Astrocyte of the hippocampus (primary cell): ENCODE measurements around the gene ARSA.
"Not testable (repeated sequence)": the region's sequence is repeated elsewhere in the genome, so short reads cannot be mapped to it uniquely, and the experiment has no call there.

Source experiments
- DNase-seq: peaks from one replicate; pipeline ENCODE4 v3.0.0; 2011; ENCODE audit warnings: low read depth, low spot score

Gene ARSA

DNA sequence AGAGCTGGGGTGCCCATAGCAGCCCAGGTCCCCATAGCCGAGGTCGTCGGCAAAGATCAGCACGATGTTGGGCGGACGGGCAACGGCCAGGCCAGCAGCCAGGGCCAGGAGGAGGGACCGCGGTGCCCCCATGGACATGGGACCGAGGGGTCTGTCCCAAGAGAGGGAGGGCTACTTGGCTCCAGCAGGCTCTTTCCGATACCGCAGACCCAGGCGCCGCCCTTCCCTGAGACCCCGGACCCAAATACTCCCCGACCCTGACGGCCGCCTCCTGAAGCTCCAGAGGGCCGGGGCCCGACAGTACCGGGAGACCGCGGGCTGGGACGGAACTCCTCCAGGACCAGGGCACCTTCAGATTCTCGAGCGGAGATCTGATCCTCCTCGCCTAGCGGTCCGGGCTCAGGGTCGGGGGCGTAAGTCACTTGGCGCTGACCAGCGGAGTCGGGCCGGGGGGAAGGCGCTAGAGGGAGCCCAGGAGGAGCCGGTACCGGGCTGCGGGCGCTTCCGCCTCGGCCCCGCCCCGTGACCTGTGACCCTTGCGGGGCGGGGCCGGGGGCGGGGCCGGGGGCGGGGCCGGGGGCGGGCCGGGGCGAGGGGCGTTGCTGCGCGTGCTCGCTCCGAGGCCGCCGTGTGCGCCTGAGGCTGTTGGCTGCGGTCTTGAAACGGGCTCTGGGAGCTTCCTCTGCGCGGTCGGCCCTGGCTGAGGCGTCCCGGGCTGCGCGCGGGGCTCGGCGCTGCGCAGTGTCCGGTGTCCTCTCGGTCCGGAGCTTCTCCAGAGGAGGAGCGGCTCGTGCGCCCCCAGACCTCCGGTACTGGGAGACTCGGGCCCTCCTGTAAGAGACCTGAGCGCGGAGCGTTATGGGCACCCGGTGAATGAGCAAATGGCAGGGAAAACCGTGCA, at the start of gene ARSA:
Gene ARSA (minus strand): TSS at position 511 of the 901 bp plus-strand sequence. CDS start 373 bp downstream, at position 138.
- peak; percentile 91 for DNase-seq

DNA sequence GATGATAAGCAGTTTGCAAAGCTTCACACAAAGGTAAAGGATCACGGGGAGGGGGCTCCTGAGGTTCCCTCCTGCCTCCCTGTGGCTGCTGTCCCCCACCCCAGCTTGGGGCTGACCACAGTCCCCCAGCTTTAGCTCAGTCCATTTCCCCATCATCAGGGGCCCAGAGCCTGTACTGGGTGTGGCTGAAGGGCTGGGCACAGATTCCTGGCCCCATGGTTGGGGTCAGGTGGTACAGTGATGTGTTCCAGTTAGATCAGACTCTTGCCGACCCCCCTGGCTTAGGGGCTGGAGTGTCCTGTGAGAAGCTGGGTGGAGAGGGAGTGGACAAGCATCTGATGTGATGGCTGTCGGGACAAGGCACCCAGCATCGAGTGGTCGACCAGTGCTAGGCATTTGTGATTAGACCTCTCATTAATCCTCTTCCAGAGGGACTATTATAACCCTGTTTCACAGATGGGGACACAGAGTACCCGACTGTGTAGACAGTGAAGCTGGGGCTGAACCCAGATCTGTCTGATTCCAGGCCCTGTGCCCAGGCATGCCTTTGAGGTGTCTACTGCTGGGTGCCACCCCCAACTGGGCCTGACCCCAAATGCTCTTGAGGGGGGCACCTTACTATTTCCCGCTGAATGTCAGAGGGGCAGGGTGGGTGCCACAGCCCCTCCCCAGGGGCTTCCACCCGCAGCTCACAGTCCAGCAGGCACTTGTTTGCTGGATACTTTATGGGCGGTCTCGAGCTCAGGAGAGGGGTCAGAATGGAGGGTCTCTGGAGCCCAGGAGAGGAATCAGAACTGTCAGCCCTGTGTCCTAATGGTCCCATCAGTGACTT, 48.9 kb upstream of the ARSA start:
- DNase-seq: no peak

- no peak for DNase-seq
Observed at GRCh38 chr22:50676180-50676636, 48.3 kb upstream of the ARSA start.

- no peak for DNase-seq
Observed at GRCh38 chr22:50675553-50676179, 47.7 kb upstream of the ARSA start.

- peak; percentile 66 for DNase-seq
Observed at GRCh38 chr22:50674606-50675552, 46.9 kb upstream of the ARSA start.

DNA sequence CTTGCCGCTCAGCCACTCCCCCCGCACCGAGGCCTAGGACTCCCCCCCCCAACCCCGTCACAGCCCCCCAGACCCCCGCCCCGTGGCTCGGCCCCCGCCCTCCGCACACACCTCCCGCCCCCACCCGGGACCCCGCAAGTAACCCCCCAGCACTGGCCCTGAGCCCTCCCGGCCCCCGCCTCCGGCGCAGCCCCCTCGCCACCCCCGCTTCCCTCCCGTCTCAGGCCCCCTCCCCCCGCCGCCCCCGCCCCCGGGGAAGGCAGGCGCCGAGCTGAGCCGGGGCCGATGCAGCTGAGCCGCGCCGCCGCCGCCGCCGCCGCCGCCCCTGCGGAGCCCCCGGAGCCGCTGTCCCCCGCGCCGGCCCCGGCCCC, 46.2 kb upstream of the ARSA start:
- DNase-seq: no peak

DNA sequence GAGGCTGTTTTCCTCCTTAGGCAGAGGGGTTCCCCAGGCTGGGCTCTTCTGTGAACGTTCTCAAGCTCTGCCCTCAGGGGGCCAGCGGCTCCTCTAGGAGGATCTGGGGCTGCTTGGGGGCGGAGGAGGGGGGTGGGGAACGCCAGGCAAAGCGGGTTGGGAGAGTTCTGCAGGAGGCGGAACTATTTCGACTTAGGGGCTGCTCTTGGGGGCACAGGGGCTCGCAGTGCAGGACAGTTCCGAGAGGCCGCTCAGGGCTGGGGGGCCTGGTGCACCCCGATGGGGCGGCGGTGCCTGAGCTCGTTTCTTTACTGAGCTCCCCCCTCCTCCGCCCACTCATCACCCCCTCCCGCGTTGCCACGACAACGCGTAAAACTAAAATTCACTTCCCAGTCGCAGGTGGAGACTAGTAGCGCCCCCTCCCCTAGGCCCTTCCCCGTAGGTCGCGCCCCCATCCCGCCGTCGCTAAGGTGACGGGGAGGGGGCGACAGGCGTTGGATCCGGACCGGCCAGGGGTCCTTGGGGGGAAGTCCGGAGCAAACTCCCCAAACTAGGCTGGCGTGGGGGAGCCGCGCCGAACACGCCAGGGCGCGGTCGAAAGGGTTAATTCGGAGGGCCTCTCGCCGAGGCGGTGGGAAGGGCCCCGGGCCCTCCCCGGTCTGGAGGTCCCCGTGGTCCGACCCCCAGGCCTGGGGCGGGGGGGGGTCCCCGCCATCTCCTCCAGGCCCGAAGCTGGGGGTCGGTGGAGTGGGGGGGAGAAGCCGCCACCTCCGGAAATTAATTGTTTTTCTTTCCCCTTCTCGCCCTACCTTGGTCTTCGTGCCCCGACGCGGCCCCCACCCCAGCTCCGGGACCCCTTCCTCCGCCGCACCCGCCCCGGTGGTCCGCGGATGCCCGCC, 45.5 kb upstream of the ARSA start:
- no peak for DNase-seq

GRCh38 chr22:50672471-50673230, 44.7 kb upstream of the ARSA start, which contains the start of gene SHANK3:
Gene SHANK3 (plus strand): TSS chr22:50672823.
- DNase-seq: no peak

DNA sequence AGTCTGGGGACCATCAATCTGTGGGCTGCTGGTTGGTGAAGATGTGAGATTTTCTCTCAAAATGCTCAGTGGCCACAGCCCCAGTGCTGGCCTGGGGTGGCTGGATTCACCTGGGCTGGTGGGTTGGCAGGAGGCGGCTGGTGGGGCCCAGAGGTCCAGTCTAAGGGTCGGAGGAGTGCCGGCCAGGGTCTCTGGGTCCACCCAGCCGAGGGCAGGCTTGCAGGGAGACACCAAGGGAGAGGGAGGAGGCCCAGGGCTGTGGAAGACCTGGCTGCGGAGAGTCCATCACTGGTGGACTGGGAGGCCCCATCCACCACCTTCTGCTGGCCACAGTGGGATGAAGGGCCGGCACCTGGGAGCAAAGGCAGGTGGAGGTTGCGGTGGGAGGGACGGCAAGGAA, 44.1 kb upstream of the ARSA start:
- no peak for DNase-seq

GRCh38 chr22:50671641-50672040, 43.7 kb upstream of the ARSA start:
- no peak for DNase-seq

- no peak for DNase-seq
Observed at GRCh38 chr22:50670914-50671538, 43.1 kb upstream of the ARSA start.

DNA sequence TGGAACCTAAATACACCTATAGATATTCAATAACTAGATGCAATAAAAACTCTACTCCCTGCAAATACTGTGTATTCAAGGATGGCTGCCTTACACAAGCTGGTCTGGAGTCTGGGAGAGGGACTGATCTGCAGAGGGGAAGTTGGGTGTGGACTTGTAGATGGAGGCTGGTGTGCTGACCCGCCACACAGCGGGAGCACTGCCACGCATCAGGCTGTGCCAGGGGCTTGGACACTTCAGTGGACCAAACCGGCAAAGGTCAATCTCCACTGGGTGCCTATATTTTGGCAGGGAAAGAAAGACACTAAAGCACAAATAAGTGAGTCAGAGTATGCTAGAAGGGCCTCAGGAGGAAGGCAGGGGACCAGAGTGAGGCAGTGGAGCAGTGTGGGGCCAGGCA, 42.6 kb upstream of the ARSA start:
- DNase-seq: no peak

DNA sequence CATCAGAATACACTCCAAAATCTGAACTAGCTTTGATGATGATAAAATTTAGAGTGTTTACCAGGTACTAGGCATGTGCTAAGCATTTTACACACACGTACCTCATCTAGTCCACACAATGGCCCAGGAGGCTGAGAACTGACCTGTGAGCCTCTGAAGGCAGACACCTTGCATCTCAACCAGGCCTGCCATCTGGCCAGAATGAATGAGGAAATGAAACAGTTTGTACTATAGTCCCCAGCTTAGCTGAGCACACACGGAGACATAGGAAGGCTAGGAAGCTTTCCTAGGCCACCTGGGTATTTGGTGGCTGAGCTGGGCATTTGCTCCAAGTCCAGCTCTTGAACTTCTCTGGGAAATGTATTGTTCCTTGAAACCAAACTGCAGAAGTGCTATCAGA, 37.8 kb upstream of the ARSA start:
- no peak for DNase-seq

GRCh38 chr22:50665212-50665611, 37.3 kb upstream of the ARSA start:
- no peak for DNase-seq

DNA sequence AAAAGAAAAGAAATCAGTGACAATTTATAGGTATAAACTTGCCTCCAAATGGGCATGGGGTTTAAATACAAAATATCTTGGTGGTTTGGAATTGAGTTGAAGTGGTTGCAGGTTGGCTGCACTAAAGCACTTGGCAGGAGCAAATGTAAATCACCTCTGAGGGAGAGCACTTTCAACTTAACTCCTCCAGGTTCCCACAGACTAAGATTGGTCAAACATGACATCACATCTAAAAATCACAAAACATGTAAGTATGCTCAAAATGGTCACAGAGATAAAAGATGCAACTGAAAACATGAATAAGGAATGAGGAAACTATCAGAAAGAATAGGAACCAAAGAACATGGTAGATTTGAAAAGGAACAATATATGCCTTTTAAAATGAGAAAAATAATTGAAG, 32.4 kb upstream of the ARSA start:
- no peak for DNase-seq

DNA sequence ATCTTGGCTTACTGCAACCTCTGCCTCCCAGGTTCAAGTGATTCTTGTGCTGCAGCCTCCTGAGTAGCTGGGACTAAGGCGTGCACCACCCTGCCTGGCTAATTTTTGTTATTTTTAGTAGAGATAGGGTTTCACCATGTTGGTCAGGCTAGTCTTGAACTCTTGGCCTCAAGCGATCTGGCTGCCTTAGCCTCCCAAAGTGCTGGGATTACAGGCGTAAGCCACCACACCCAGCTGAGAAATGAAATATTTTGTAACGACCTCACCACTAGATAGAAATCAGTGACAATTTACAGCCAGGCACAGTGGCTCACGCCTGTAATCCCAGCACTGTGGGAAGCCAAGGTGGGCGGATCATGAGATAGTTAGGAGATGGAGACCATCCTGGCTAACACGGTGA, 31.8 kb upstream of the ARSA start:
- not testable (repeated sequence) for DNase-seq

GRCh38 chr22:50657925-50658324, 30.0 kb upstream of the ARSA start:
- no peak for DNase-seq
